ENCODE data around the gene PCDHGA11. TPM values are rescaled to one million over a fixed set of nuclear protein-coding genes. Genes with fewer than 3 reads are reported as not detected.
"Not testable (repeated sequence)": the region's sequence is repeated elsewhere in the genome, so short reads cannot be mapped to it uniquely, and the experiment has no call there.

Gene PCDHGA11
- 1 to 10 TPM; 1.3 to 2.2 TPM for total RNA-seq
- long read RNA-seq: 0 reads

DNA sequence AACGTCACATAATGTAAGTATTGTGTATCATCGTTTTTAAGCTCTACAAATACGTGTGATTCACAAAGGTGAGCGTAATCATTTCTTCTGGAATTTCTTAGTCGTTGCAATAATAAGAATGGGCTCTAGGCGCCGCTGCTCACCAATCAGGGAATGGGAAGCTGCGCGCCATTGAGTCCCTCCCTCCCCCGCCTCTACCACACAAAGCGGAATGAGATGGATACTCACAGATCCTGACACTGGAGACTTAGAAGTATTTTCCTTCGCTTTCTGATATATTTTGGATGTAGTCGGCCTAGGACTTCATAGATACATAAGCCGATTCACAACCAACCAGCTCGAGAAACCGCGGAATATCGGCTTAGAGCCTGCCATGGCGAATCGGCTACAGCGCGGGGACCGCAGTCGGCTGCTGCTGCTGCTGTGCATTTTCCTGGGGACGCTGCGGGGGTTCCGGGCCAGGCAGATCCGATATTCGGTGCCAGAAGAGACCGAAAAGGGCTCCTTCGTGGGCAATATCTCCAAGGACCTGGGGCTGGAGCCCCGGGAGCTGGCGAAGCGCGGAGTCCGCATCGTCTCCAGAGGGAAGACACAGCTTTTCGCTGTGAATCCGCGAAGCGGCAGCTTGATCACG is at the start of gene PCDHGA11:
TSS of gene PCDHGA11 (plus strand) at position 197 of the 634 bp plus-strand sequence. CDS start at position 374, 177 bp downstream.
- intact Hi-C loops (cut with DNase I, micrococcal nuclease): no loop called here
- DNase-seq (no peak), ATAC-seq (no peak)

DNA sequence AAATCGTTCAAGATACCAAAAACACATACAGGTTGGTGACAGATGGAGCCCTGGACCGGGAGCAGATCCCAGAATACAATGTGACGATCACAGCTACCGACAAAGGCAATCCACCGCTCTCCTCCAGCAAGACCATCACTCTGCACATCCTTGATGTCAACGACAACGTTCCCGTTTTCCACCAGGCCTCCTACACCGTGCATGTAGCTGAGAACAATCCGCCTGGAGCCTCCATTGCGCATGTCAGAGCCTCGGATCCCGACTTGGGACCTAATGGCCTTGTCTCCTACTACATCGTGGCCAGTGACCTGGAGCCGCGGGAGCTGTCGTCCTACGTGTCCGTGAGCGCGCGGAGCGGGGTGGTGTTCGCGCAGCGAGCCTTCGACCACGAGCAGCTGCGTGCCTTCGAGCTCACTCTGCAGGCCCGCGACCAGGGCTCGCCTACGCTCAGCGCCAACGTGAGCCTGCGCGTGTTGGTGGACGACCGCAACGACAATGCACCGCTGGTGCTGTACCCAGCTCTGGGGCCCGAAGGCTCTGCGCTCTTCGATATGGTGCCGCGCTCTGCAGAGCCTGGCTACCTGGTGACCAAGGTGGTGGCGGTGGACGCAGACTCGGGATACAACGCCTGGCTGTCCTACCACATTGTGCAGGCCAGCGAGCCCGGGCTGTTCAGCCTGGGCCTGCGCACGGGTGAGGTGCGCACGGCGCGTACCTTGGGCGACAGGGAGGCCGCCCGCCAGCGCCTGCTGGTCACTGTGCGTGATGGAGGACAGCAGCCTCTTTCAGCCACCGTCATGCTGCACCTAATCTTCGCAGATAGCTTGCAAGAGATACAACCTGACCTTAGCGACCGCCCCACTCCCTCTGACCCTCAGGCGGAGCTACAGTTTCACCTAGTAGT is 49.0 kb upstream of the PCDHGA11 start:
- intact Hi-C loops (cut with DNase I, micrococcal nuclease): no loop called here
- no peak for DNase-seq
- ATAC-seq: no peak

DNA sequence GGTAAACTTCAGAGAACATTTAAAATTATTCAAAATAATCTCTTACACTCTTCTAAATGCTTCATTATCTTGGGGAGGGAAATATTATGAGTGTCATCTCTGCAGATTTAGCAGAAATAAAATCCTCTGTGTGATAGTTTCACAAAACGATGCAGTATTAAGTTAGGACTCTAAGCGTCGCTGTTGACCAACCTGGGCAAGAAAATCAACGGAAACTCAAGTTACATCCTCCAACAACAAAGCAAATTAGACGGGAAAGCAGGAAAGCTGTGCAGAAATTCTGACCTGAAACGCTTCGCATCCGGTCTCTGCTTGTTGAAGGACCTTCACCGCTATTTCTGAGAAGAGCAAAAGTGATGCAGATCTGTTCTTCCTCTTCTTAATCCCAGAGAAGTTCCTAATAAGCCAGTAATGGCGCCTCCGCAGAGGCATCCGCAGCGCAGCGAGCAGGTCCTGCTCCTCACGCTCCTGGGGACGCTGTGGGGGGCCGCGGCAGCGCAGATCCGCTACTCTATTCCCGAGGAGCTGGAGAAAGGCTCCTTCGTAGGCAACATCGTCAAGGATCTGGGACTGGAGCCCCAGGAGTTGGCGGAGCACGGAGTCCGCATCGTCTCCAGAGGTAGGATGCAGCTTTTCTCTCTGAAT is 47.1 kb upstream of the PCDHGA11 start, which contains the start of gene PCDHGA6:
TSS of gene PCDHGA6 (plus strand) at position 219 of the 645 bp plus-strand sequence. CDS start at position 412, 193 bp downstream.
- ATAC-seq (no peak), DNase-seq (no peak)
- intact Hi-C loops (cut with DNase I, micrococcal nuclease): no loop called here

DNA sequence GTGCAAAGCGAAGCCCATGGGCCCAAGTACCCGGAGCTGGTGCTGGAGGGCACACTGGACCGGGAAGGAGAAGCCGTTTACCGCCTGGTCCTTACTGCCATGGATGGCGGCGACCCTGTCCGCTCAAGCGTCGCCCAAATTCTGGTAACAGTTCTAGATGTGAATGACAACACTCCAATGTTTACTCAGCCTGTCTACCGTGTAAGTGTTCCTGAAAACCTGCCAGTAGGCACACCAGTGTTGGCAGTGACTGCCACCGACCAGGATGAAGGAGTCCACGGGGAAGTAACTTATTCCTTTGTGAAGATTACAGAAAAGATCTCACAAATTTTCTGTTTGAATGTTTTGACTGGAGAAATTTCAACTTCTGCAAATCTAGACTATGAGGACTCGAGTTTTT is 46.2 kb upstream of the PCDHGA11 start:
- intact Hi-C loops (cut with DNase I, micrococcal nuclease): no loop called here
- ATAC-seq (no peak), DNase-seq (no peak)

DNA sequence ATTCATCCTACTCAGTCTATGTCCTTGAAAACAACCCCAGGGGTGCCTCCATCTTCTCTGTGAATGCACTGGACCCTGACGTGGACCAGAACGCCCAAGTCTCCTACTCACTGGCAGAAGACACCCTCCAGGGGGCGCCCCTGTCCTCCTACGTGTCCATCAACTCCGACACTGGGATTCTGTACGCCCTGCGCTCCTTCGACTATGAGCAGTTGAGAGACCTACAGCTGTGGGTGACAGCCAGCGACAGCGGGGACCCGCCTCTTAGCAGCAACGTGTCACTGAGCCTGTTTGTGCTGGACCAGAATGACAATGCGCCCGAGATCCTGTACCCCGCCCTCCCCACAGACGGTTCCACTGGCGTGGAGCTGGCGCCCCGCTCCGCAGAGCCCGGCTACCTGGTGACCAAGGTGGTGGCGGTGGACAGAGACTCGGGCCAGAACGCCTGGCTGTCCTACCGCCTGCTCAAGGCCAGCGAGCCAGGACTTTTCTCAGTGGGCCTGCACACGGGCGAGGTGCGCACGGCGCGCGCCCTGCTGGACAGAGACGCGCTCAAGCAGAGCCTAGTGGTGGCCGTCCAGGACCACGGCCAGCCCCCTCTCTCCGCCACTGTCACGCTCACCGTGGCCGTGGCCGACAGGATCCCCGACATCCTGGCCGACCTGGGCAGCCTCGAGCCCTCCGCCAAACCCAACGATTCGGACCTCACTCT is 45.3 kb upstream of the PCDHGA11 start:
- DNase-seq; ATAC-seq; intact Hi-C loops (cut with DNase I, micrococcal nuclease): not testable (repeated sequence)

DNA sequence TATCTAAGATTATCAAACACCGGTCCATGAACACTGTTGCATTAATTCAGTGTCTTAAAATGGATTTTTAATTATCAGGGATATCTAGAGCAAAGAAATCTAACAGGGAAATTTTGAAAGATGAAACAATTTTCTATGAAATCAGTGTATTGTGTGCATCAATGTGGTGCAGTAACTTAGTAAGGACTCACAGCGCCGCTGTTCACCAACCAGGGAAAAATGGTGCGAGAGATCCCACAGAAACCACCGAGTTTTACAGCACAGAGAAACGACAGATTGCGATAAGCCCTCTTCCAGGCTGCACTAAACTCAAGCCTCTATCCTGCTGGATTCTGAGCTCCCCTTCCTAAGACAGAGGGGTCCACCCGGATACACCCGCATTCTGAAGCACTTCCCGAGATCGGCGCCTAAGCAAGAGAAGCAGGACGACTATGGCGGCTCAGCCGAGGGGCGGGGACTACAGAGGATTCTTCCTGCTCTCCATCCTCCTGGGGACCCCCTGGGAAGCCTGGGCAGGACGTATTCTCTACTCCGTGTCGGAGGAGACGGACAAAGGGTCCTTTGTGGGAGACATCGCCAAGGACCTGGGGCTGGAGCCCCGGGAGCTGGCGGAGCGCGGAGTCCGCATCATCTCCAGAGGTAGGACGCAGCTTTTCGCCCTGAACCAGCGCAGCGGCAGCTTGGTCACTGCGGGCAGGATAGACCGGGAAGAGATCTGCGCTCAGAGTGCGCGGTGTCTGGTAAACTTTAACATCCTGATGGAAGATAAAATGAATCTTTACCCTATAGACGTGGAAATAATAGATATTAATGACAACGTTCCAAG is 38.2 kb upstream of the PCDHGA11 start, which contains the start of gene PCDHGA7:
TSS of gene PCDHGA7 (plus strand) at position 274 of the 826 bp plus-strand sequence. CDS start at position 432, 158 bp downstream.
- peak in 1 of 2 donors; percentile 17 for DNase-seq
- intact Hi-C loops (cut with DNase I, micrococcal nuclease): no loop called here
- ATAC-seq: no peak

DNA sequence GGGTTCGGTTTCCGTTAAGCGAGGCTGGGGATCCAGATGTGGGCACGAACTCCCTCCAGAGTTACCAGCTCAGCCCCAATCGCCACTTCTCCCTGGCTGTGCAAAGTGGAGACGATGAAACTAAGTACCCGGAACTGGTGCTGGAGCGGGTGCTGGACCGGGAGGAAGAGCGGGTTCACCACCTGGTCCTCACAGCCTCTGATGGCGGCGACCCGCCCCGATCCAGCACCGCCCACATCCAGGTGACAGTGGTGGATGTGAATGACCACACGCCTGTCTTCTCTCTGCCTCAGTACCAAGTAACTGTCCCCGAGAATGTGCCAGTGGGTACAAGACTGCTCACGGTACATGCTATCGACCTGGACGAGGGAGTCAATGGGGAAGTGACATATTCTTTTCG is 37.5 kb upstream of the PCDHGA11 start:
- intact Hi-C loops (cut with DNase I, micrococcal nuclease): no loop called here
- peak in 1 of 2 donors; percentile 9 for DNase-seq
- no peak for ATAC-seq

DNA sequence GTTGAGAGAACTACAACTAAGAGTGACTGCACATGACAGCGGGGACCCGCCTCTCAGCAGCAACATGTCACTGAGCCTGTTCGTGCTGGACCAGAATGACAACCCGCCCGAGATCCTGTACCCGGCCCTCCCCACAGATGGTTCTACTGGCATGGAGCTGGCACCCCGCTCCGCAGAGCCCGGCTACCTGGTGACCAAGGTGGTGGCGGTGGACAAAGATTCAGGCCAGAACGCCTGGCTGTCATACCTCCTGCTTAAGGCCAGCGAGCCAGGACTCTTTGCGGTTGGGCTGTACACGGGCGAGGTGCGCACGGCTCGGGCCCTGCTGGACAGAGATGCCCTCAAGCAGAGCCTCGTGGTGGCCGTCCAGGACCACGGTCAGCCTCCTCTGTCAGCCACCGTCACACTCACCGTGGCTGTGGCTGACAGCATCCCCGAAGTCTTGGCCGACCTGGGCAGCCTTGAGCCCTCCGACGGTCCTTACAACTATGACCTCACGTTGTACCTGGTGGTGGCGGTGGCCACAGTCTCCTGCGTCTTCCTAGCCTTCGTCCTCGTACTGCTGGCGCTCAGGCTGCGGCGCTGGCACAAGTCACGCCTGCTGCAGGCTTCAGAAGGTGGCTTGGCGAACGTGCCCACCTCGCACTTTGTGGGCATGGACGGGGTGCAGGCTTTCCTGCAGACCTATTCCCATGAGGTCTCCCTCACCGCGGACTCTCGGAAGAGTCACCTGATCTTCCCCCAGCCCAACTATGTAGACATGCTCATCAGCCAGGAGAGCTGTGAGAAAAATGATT is 36.2 kb upstream of the PCDHGA11 start:
- intact Hi-C loops (cut with DNase I, micrococcal nuclease): no loop called here
- ATAC-seq: no peak
- DNase-seq: peak in 1 of 2 donors; percentile 17

DNA sequence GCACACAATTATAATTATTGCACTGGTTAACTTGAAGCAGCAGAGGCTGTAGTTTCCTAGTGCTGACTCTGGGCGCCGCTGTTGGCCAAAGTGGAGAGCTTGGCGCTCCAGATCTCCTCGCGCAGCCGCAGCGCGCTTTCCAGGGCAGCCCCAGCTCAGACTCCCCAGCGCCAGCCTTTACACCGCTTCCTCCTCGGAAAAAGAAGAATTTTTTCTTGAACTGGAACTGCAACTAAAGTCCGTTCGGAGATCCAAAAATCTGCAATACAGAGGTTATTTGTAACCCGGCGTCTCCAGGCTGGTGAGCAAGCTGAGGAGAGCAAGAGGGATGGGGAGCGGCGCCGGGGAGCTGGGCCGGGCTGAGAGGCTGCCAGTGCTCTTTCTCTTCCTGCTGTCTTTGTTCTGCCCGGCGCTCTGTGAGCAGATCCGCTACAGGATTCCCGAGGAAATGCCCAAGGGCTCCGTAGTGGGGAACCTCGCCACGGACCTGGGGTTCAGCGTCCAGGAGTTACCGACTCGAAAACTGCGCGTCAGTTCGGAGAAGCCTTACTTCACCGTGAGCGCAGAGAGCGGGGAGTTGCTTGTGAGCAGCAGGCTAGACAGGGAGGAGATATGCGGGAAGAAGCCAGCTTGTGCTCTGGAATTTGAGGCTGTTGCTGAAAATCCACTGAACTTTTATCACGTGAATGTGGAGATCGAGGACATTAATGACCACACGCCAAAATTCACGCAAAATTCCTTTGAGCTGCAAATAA is 33.1 kb upstream of the PCDHGA11 start, which contains the start of gene PCDHGB4:
TSS of gene PCDHGB4 (plus strand) at position 142 of the 755 bp plus-strand sequence. CDS start at position 329, 187 bp downstream.
- DNase-seq: not testable (repeated sequence)
- peak; percentile 64 for ATAC-seq

DNA sequence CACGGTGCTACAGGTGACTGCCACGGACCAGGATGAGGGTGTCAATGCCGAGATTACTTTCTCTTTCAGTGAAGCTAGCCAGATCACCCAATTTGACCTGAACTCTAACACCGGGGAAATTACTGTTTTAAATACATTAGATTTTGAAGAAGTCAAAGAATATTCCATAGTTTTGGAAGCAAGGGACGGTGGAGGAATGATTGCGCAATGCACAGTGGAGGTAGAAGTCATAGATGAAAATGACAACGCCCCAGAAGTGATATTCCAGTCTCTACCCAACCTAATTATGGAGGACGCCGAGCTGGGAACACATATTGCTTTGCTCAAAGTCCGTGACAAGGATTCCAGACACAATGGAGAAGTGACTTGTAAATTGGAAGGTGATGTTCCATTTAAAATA is 32.2 kb upstream of the PCDHGA11 start:
- ATAC-seq (no peak), DNase-seq (no peak)
- intact Hi-C loops (cut with DNase I, micrococcal nuclease): no loop called here

More for the DNA sequence above, 33.1 kb upstream of the PCDHGA11 start, which contains the start of gene PCDHGB4:
- intact Hi-C loops (cut with DNase I, micrococcal nuclease): not testable (repeated sequence)

DNA sequence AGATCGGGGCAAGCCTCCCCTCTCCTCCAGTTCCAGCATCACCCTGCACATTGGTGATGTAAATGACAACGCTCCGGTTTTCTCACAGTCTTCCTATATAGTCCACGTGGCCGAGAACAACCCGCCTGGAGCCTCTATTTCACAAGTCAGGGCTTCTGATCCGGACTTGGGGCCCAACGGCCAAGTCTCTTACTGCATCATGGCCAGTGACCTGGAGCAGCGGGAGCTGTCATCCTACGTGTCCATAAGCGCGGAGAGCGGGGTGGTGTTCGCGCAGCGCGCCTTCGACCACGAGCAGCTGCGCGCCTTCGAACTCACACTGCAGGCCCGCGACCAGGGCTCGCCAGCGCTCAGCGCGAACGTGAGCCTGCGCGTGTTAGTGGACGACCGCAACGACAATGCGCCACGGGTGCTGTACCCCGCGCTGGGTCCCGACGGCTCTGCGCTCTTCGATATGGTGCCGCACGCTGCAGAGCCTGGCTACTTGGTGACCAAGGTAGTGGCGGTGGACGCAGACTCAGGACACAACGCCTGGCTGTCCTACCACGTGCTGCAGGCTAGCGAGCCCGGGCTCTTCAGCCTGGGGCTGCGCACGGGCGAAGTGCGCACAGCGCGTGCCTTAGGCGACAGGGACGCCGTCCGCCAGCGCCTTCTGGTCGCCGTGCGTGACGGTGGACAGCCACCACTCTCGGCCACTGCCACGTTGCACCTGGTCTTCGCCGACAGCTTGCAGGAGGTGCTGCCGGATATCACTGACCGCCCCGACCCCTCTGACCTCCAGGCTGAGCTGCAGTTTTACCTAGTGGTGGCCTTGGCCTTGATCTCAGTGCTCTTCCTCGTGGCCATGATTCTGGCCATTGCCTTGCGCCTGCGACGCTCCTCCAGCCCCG is 31.5 kb upstream of the PCDHGA11 start:
- DNase-seq (no peak), ATAC-seq (no peak)
- intact Hi-C loops (cut with DNase I, micrococcal nuclease): loop anchor here in 1 of 2 donors (10.0 kb wide), 1 partner anchor 45 kb away; the partner anchor contains the start of gene PCDHGA3

DNA sequence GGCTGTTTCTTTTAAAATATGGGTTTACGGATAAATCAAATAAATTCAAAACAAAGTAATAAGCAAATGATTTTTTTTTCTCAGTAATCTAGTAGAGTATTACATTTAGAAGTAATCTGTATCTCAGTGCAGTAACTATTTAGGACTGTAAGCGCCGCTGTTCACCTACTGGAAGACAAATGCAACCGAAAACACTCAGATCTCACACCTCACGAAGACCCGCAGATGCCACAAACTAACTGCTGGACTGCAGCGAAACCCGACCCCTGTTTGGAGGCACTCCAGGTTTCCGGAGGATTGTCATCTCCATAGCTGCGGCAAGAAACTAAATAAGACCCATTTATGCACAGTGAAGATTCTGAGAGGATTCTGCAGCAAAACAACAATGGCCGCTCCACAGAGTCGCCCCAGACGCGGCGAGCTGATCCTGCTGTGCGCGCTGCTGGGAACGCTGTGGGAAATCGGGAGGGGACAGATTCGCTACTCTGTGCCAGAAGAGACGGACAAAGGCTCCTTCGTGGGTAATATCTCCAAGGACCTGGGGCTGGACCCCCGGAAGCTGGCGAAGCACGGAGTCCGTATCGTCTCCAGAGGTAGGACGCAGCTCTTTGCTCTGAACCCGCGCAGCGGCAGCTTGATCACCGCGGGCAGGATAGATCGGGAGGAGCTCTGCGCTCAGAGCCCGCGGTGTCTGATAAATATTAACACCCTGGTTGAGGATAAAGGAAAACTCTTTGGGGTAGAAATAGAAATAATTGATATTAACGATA is 28.2 kb upstream of the PCDHGA11 start, which contains the start of gene PCDHGA8:
TSS of gene PCDHGA8 (plus strand) at position 205 of the 770 bp plus-strand sequence. CDS start at position 386, 181 bp downstream.
- DNase-seq (no peak), ATAC-seq (no peak)
- intact Hi-C loops (cut with DNase I, micrococcal nuclease): loop anchor here in 1 of 2 donors (10.0 kb wide), 1 partner anchor 48 kb away; the partner anchor contains the start of gene PCDHGA3

DNA sequence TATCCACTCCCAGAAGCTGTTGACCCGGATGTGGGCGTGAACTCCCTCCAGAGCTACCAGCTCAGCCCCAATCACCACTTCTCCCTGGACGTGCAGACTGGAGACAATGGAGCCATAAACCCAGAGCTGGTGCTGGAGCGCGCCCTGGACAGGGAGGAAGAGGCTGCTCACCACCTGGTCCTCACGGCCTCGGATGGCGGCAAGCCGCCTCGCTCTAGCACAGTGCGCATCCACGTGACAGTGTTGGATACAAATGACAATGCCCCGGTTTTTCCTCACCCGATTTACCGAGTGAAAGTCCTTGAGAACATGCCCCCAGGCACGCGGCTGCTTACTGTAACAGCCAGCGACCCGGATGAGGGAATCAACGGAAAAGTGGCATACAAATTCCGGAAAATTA is 27.6 kb upstream of the PCDHGA11 start:
- ATAC-seq (no peak), DNase-seq (no peak)
- intact Hi-C loops (cut with DNase I, micrococcal nuclease): loop anchor here in 1 of 2 donors (10.0 kb wide), 1 partner anchor 48 kb away; the partner anchor contains the start of gene PCDHGA3
